GM19023 (cell line): Measurements from ENCODE around the gene MICAL2.

ENCODE experiments used
- ATAC-seq: cut with Tn5 transposase; IDR thresholded peaks from one replicate; pipeline ENCODE4 v1.9.1; 2021; ENCODE audit warnings: mild to moderate bottlenecking, moderate library complexity; ENCODE audit not compliant: unreplicated experiment

MICAL2 gene

DNA sequence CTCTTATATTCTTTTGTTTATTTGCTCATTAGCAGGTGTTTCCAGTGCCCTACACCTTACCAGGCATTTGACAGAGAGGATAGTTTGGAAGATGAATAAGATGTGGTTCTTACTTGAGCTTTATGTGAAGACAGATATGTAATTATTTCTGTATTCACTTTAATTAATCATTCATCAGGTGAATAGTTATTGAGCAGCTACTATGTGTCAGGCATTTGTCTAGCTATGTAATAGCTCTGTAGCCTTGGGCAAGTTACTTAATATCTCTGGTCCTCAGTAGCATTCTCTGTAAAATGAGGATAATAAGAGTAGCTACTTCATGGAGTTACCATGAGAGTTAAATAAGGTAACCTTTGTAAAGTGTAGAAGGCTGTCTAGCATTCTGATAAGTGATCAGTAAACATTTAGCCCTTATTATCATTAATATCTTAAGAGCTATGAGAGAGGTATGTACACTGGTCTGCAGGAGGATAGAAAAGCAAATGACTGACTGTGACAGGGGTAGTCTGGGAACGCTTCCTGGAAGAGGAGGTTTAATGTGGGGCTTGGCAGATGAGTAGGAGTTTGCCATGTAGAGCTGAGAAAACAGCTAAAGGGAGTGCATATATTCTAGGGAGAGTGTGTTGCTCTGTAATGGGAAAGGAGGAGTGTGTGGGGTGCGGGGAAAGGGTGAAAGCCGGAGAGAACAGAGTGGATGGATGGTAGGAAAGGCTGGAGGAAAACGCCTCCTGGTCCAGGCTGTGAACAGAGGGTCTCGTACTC, 56.1 kb downstream of the MICAL2 start:
- ATAC-seq, result no peak

DNA sequence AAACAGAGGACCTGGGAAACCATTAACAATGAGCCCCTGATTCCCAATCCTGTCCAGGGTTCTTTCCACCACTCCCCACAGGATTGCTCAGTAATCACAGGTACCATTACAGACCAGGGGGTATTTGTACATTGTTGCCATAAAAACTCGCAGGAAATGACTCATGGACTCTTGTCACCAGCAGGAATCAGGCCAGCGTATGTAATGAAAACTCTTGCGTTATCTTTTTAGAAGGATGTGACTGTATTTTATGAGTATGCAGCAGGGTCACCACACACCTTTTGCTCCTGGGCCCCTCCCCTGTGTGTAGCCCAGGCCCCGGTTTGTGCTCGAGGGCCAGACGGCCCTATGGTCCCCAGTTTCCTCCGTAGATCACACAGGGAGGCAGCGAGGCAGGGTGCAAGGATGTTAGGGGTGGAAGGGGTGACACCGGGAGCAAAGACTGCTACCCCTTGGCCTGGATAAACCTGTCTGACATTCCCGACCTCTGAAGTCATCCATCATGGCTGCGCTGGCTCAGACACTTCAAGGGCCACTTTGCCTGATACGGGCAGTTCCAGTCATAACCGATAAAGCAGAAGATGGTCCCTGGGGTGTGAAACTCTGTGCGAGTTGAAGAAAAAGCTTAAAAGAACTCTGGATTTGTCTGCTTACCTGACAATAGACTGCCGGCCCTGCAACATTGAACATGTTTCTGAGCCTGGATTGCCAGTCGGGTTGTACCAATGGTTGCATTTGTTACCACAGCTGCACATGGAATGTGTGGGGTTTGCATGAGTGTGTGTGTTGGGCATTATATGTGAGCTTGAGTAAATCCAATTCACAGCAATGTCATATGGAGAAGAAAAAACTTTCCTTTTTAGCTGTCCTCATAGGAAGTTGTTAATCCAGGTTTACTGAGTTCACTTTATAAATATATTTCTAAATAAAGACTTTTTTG, 56.9 kb downstream of the MICAL2 start:
- no peak for ATAC-seq

DNA sequence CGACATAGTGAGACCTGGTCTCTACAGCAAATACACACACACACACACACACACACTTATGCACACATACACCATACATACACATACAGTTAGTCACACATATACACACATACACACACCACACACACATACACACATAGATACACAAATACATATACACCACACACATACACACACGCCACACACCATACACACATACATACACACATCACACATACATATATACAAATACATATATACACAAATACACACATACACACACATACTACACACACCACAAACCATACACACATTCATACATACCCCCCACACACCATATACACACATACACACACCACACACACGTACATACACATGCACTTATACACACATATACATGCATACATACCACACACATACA, 57.7 kb downstream of the MICAL2 start:
- ATAC-seq, result no peak

DNA sequence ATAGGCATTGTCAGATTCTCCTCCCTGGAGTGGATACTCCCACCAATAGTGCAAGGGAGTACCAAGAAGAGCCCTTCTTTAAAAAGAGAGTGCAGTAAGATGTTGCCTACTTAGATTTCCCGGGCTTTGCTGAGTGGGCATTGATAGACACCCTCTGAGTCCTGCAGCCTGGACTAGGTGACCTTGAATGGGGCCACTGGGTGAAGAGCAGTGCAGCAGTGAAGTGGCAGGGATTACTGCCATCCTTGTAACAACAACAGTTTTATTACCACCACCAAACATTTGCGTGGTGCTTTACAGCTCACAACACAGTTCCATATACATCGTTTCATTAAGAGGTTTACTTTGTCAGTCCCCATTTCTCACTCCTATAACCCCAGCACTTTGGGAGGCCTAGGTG, 59.4 kb downstream of the MICAL2 start:
- no peak for ATAC-seq

DNA sequence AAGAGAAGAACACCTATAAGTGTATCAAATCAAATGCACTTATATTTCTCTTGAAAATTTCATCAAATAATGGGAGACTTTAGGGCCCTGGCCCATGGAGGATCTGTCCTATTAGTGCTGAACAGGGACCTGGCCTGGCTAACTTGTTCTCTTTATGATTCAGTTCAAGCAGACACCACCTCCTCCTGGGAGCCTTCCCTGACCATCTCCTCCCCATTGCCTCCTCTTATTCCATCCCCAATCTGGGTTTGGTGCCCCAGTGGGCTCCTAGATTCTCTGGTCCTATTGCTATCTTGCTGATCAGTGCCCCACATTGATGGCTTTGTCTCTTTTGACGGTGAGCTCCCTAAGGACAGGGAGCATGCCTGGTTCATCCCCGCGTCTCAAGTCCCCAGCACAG, 60.1 kb downstream of the MICAL2 start:
- ATAC-seq, result no peak

DNA sequence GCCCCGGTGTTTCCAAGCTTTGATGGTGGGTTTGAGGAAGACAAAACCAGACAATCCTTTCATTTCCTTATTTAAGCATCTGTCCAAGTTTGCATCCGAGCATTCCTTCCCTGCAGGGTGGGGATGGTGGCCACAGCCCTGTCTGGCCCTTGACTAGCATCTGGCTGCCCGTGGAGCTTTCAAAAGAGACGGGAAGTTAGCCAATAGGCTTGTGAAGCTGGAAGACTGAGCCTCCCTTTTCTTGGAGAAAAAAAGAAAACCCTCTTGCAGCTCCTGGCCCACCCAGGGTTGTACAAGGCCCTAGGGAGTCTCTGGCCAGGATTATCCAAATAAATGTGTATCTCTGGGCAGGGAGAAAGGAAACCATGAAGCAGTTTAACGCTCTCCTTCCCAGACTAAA, 60.6 kb downstream of the MICAL2 start:
- ATAC-seq, result no peak

DNA sequence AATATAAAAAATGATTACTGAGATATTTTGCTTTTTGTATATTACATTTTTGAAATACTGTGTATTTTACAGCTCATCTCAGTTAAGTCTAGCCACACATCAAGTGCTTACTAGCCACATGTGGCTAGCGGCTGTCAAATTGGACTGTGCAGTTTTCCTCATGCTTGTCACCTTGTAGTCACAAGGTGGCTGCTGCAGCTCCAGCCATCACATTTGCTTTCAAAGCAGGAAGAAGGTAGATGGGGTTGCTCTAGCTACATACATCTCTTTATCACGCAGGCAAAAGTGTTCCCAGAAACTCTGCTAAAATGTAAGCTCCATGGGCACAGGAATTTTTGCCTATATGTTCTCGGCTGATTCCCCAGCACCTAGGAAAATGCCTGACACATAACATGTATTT, 61.5 kb downstream of the MICAL2 start:
- no peak for ATAC-seq

DNA sequence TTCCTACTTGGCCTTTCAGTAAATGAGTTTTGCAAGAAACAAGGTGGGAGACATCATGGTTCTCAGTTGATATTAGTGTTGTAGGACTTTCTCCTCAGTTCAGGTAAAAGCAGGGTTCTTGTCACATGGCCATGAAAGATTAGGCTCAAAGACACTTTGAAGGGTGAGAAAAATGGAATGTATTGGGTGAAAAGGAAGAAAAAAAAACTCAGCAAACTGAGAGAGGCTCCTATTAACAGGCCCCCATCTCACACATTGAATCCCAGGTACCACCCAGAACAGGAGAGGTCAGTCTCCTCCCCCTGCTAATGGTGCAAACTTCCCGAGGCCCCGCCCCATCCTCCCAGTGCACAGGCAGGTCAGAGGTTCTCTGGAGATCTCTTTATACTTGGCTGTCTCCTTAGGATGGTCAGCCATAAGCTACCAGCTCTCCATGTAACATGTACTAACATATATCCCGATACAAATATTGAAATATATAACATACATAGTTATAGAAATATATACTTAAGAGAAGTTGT, 62.2 kb downstream of the MICAL2 start:
- no peak for ATAC-seq

DNA sequence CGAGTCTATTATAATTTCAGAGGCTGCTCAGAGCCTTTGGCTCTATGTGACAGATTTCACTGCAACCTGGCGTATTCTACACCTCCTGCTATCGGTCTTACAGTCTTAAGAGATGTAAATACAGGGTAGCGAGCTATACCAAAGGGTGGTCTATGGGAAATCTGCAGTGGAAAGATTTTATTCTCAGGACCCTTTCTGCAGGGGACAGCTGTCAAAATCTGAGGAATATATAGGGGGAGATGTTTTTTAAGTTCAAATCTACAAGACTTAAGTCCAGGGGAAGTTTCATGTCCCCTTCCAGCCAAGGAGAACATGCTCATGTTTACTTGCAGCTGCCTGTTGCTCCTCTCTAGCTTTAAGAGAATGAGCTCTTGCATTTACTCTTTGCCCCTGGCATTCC, 62.7 kb downstream of the MICAL2 start:
- ATAC-seq, result no peak

DNA sequence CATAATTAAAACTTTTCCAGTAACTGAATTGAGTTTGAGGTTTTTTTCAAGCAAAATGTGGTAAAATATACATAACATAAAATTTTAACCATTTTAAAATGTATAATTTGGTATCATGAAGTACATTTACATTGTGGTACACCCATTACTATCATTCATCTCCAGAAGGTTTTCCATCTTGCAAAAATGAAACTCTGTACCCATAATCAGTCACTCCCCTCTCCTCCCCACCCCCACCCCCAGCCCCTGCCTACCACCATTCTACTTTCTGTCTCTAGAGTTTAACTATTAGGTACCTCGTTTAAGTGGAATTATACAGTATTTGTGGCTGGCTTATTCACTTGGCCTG, 63.7 kb downstream of the MICAL2 start:
- peak; percentile 37 for ATAC-seq

DNA sequence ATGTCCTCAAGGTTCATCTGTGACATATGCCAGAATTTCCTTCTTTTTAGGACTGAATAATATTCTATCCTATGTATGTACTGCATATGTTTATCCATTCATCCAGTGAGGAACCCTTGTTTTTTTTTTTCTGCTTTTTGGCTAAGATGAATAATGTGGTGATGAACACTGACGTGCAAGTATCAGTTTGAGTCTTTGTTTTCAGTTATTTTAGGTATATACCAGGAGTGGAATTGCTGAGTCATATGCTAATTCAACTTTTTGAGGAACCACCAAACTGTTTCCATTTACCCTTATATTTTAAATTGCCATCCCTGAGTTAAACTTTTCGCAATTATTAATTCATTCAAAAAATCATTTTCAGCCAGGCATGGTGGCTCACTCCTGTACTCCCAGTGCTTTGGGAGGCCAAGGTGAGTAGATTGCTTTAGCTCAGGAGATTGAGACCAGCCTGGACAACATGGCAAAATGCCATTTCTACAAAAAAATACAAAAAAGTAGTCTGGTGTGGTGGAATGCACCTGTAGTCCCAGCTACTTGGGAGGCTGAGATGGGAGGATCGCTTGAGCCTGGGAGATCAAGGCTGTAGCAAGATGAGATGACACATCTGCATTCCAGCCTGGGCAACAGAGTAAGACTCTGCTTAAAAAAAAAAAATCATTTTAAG, 64.2 kb downstream of the MICAL2 start:
- peak; percentile 76 for ATAC-seq

DNA sequence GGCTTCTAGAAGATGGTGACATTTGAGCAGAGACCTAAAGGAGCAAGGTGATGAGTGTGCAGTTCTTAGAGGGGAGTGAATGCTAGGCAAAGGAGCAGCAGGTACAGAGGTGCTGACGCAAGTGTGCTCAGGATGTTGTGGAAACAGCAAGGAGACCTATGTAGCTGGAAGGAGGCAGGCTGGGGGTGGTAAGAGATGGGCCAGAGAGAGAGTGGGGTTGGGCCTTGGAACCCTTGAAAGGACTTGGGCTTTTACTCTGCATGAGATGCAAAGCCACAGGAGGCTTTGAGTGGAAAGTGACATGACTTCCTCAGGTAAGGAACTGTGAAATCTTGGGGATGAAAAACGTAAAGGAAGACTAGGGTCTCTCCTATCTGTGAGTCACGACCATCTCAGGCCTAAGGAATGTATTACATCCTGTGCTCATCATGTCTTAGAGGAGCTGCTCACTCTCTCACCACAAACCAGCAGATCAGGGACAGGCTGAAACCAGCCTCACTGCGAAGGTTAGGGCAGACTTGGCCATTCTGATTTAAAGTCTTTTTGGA, 65.4 kb downstream of the MICAL2 start:
- ATAC-seq, result no peak

DNA sequence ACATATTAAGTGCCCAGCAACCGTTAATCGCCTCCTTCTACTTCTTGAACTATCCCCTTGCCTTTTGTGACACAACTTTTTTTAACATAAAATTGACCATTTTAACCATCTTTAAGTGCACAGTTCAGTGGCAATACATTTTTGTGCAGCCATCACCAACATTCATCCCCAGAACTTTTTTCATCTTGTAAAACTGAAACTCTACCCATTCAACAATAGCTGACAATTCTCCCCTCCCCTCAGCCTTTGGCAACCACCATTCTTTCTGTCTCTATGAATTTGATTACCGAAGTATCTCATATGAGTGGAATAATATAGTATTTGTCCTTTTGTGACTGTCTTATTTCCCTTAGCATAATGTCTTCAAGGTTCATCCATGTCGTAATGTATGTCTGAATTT, 66.0 kb downstream of the MICAL2 start:
- ATAC-seq, result no peak

DNA sequence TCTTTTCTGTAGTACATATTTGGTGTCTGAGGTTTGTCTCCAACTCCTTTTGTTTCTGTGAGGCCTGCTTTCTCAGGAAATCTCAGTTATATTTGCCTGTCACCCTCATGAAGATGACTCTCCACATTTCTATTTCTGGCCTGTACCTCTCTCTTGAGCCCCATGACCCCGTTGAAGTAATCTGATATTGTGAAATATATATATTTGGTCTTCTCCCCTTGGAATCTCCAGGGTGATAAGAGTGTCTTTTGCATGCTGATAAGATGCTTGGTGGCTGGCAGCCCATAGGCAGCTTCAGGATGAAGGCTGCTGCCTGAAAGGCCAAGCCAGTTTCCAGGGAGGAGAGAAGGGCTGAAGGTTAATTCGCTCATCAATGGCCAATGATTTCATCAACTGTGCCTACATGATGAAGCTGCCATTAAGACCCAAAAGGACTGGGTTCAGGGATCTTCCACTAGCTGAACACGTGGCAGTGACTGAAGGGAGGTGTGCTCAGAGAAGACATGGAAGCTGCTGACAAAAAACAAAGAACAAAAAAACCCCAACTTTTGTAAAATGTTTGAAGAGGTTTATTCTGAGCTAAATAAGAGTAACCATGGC, 67.4 kb downstream of the MICAL2 start:
- no peak for ATAC-seq

DNA sequence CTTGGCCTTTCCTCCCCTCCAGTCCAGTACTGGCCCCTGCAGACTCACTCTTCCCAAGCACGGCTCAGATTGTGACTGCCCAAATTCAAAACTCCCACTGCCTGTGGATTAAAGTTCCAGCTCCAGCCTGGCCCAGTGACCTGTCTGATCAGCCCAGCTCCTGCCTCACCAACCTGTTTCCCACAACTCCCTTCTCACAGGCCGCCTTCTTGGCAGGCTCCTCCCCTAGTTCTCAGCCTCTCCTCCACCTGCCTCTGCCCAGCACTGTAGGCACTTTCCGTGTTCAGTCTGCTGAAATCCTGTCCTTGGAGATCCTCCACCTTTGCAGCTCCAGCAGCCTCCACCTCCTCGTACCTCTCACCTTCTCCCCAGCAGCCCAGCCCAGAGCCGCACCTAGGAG, 68.6 kb downstream of the MICAL2 start:
- ATAC-seq, result no peak

DNA sequence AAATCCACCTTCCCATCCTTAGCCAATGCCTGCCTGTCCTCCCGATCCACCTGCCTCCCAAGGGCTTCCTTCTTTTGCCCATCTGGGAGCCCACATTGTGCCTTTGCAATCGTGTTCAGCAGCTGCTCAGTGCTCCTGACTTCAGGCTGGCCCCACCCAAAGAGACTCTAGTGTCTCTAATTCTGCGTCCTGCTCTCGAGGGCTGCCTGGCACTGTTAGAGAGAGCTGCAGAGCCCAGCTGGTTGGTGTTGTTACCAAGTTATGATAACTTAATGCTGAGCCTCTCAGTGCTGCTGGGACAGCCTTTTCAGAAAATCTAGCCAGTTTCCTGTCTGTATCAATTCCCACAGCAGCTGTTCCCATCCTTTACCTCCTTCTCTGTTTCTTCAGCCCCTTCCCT, 69.1 kb downstream of the MICAL2 start:
- no peak for ATAC-seq

DNA sequence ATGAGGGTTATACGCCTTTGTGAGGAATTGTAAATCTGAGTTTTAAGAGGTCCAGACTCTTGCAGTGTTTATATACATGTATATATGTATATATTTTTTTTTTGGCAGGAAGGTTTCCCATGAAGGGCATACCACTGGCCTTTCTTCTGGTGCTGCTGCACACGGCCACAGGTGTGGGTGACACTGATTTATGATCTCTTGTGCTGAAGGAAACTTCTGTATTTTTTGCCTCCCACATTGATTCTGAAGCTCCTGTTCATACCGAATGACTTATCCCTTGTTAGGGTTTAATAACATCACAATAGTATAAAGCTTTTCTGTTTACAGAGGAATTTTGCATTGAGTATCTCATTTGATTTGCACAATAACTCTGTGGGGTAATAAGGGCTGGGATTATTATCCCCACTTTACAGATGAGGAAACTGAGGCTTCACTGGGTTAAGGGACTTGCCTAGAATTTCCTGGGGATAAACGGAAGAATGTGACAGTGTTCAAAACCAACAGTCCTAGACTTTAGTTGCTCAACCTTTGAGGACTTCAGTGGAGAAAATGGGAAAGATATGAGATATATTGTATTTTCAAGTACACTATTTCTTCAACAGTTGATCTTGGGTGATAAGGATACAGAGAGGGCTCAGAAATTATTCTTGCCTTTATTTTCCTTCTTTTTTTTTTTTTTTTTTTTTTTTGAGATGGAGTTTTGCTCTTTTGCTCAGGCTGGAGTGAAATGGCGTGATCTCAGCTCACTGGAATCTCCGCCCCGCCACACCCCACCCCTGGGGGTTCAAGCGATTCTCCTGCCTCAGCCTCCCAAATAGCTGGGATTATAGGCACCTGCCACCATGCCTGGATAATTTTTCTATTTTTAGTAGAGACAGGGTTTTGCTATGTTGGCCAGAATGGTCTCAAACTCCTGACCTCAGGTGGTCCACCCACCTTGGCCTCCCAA, 70.1 kb downstream of the MICAL2 start:
- no peak for ATAC-seq

DNA sequence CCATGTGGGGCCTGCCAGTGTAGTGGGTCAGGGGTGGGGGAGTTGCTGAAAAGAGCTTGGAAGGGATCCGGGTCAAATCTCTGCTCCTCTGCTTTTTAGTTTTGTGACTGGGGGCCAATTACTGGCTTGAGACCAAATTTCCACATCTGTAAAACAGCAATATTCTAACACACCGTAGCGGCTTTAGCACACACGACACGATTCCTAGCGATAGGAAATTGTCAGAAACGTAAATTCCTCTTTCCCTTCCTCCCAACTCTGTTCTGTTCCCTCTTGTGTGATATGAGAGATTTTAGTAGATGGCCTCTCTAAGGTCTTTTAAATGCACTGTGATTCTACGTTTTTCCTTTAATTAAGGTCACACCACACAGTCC, 71.9 kb downstream of the MICAL2 start:
- ATAC-seq, result no peak

DNA sequence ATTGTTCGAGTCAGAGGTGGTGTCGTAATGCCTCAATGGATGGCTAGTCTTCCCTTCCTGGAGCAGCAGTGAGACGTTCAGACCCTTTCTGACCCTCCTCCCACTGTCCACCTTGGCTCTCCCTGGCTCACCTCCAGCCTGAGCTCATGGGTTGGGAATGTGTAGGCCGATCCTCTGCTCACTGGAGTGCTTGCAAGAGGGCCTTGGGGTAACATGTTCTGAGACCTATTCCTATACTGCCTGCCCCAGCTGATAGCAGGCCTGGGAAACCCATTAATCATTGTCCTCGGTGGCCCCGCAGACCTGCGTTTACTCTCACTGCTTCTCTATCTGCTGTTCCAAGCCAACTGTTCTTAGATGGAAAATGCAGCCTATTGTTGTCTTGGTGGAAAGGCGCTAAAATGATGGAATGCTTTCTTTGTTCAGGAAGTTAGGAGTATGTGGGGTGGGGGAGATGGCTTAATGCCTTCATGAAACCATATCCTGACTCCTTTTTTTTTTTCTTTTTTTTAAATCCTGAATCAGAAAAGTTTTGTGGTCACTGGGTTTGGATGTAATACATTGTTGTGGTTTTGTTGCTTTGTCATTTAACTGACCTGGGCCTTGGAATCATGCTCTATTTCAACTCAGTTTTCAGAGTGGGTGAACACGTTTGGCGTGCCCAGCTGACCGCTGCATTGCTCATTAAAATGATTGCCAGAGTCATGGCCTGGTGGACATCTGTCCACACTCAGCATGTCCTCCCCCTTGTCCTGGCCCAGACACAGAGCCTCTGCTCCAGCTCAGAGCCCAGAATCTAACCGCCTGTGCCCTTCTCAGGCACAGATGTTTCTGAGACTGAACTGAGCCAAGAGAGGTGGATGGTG, 72.5 kb downstream of the MICAL2 start:
- ATAC-seq, result no peak
